Measurements from ENCODE around the gene MGAM2. TPM values are rescaled to one million over a fixed set of nuclear protein-coding genes. Genes with fewer than 3 reads are reported as not detected.
"Not testable (repeated sequence)": the region's sequence is repeated elsewhere in the genome, so short reads cannot be mapped to it uniquely, and the experiment has no call there.

The MGAM2 gene
- total RNA-seq: not detected in 2 replicates

DNA sequence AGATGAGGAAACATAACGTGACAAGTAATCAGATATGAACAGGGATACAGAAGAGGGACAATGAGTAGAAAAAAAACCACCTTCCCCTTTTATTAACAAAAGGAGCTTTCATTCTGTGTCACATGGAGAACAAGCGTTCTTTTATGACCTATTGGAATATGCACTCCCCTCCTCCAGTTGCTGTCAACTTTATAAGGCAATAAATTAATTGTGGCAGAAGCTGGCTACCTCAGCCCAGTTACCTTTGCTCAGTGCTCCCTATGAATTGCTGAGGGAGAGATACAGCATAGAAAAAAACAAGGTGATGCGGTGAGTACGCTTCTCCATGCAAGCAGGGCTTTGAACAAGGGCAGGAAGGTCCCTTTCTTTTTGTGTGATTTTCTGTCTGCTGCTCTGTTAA is at the start of gene MGAM2:
MGAM2 (plus strand) TSS at position 220 of the 400 bp plus-strand sequence. CDS start 5,156 bp downstream, outside the sequence.
- no peak for DNase-seq (ENCODE audit: low read depth in 2 of 2)

DNA sequence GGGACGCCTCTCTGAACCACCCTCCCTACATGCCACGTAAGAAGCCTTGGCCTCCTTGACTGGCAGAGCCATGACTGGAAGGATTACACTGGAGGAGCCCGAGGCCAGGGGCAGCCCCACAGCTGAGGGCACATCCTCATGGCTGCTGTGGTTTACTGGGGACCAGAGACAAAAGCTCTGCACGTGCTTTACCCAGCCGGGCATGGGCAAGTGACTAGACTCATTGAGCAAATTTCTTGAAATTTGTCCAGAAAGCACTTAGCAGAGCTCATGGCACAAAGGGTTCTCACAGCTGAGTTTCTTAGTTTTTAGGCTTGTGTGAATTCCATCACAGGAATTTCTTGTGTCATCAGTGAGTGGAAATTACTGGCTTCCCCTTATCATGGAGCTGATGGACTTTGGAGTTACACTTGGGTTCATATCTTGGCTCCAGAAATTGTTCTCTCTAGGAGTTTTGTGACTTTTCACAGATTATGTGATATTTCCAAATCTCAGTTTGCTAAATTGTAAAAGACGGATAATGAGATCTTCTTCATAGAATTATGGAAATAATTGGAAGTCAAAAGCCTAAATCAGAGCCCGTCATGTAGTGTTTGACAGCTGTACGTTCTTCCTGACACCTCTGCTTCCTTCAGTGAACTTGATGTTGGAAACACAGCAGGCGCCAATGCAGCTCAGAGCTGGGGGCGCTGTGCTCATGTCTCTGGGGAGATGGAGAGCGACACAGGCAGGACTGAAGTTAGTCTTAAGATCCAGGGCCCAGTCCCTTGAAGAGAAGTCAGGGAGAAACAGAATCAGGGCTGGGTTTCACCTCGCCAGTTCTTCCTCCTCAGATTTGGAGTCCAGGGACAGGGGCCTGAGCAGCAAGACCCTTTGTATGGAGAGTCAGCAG is 47.7 kb upstream of the MGAM2 start:
- no peak for DNase-seq (ENCODE audit: low read depth in 2 of 2)

DNA sequence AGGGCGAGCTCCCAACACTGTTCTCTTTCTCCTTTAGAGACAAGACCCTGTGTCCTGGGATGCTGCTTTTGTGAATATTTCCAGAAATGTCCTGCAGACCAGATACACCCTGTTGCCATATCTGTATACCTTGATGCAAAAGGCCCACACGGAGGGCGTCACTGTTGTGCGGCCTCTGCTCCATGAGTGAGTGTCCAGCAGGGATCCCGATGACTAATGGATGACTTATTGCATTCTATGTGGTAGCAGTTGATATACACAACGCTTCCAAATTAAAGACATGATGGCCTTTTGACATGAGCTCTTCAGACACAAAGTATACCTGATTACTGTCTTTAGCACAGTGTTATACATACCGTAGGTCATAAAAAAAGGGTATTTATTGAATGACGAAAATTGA is 45.0 kb upstream of the MGAM2 start:
- no peak for DNase-seq (ENCODE audit: low read depth in 2 of 2)

GRCh38 chr7:142077762-142078161 is 33.8 kb upstream of the MGAM2 start:
- no peak for DNase-seq (ENCODE audit: low read depth in 2 of 2)

GRCh38 chr7:142083605-142084004 is 27.9 kb upstream of the MGAM2 start:
- no peak for DNase-seq (ENCODE audit: low read depth in 2 of 2)

GRCh38 chr7:142085428-142085827 is 26.1 kb upstream of the MGAM2 start:
- DNase-seq (ENCODE audit: low read depth in 2 of 2): no peak

DNA sequence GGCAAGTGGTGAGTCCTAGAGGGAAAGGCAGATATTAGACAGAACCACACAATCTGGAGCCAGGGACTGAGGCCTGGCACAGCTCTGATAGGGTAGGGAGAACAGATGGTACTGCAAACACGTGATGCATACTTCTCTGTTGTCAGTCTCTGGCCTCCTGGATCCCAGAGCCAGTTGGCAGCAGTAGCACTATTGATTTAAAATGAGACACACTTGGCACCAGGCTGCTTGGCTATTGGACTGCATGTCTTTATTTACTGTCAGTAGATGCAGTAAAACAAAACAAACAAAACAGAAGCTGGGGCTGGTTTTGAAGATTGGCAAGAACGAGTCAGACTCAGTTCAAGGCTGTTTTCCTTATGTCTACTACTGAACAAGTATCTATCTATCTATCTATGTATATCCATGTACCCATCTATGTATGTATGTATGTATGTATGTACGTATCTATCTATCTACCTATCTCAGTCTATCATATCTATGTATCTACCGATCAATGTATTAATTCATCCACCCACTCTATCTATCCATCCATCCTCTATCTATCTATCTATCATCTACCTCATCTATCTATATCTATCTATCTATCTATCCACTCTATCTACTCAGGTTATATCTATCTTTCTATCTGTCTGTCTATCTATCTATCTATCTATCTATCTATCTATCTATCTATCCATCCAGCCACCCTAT is 23.4 kb upstream of the MGAM2 start:
- no peak for DNase-seq (ENCODE audit: low read depth in 2 of 2)

DNA sequence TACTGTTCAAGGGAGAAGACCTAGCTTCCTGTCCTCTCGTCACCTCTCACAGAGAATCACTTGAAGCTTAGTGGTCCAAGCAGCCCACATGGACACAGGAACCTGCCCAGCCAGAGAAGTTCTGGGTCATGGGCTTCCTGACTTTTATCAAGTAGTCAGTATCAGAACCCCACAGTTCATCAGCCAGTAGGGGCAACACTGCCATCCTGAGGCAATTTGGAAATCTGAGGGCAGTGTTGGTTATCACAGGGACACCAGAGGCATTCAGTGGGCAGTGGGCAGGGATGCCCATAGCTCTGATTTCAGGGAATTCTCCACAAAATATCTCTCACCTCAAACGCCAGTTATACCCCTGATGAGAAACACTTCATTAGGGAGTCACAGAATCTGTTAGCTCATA is 22.5 kb upstream of the MGAM2 start:
- DNase-seq (ENCODE audit: low read depth in 2 of 2): no peak

GRCh38 chr7:142091961-142092360 is 19.6 kb upstream of the MGAM2 start:
- no peak for DNase-seq (ENCODE audit: low read depth in 2 of 2)

- no peak for DNase-seq (ENCODE audit: low read depth in 2 of 2)
Measured at GRCh38 chr7:142094861-142095260, 16.7 kb upstream of the MGAM2 start.

GRCh38 chr7:142097571-142097970 is 13.9 kb upstream of the MGAM2 start:
- DNase-seq (ENCODE audit: low read depth in 2 of 2): no peak

DNA sequence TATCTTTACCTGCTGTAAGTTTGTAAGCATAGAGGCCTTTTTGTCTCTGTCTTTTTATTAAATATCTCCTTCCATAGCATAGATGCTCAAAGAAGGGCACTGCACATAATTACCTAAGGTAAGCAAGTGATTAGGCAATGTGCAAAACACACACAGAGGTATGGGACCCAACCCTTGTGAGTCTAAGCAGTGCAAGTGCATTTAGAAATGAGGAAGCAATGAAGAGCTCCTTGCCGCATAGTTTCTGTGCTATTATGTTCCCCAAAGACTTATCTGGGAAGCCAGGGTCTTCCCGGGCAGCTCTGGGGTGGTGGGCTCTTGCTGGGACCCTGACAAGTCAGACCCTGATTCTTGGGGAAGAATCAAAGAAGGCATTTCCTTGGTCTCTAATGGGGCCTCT is 13.5 kb upstream of the MGAM2 start:
- DNase-seq (ENCODE audit: low read depth in 2 of 2): no peak

DNA sequence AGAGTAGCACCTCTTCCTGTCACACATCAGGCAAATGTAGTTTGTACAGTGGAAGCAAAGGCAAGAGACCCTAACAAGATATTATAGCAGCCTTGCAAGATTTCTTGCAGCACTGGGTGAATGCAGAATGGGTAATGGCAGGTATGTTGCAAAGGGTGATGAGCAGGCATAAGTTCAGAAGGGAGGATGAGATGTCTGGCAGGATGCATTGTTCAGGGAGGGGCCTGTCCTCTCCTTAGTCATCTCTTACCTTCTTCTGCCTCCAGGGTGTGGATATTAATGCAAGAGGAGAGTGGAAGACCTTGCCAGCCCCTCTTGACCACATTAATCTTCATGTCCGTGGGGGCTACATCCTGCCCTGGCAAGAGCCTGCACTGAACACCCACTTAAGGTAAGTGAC is 12.2 kb upstream of the MGAM2 start:
- not testable (repeated sequence) for DNase-seq (ENCODE audit: low read depth in 2 of 2)

- DNase-seq (ENCODE audit: low read depth in 2 of 2): no peak
Measured at GRCh38 chr7:142100634-142101033, 10.9 kb upstream of the MGAM2 start.

- DNase-seq (ENCODE audit: low read depth in 2 of 2): not testable (repeated sequence)
Measured at GRCh38 chr7:142101794-142102193, 9.7 kb upstream of the MGAM2 start.

GRCh38 chr7:142104550-142105527 is 6.7 kb upstream of the MGAM2 start:
- no peak for DNase-seq (ENCODE audit: low read depth in 2 of 2)

DNA sequence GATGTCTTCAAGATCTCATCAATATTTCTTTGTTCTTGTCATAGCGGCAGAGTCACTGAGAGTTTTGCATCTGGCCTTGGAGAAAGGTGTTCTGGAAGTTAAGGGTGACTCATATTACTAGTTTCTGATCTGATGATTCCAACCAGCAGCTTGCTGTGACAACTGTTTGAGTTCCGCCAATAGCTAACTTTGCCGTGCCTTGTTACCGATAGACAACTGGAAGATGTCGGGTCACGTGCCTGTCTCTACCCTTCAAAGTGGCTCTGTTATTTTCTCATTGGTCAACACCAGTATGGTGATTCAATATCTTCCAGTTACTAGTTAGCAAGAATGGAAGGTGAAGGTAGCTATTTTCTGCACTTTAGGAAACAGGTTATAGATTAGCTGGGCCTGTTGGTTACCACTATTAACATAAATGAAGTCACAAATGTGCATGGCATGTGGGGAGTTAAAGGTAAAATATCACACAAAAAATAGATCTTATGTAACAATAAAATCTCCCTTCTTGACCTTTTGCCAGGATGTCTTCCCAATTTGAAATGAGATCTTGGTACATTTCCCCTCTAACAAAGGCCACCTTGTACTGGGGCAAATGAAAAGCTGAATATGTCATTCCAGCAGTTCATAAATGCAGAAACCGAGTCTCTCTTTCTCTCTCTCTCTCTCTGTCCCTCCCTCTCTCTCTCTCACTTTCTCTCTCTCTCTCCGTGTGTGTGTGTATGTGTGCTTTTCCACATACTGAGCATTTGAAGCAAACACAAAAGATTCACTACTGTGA is 2.6 kb upstream of the MGAM2 start:
- no peak for DNase-seq (ENCODE audit: low read depth in 2 of 2)

- DNase-seq (ENCODE audit: low read depth in 2 of 2): no peak
Measured at GRCh38 chr7:142110098-142110497, 1.4 kb upstream of the MGAM2 start.

GRCh38 chr7:142110638-142111037 is 880 bp upstream of the MGAM2 start:
- DNase-seq (ENCODE audit: low read depth in 2 of 2): no peak

- no peak for DNase-seq (ENCODE audit: low read depth in 2 of 2)
Measured at GRCh38 chr7:142112086-142112485, 568 bp downstream of the MGAM2 start.

GRCh38 chr7:142114207-142114606 is 2.7 kb downstream of the MGAM2 start:
- no peak for DNase-seq (ENCODE audit: low read depth in 2 of 2)
